ENCODE data around the gene LPAR1. TPM values are rescaled to one million over a fixed set of nuclear protein-coding genes. Genes with fewer than 3 reads are reported as not detected.

The LPAR1 gene
- total RNA-seq, 1 donor from 2014 or later = 23.2 TPM

- no peak for ATAC-seq
- TF ChIP-seq CTCF (IDR thresholded peaks at IDR 0.05) = no peak
- H3K4me3 ChIP-seq = no peak overlapping the region
These were observed 200.8 kb downstream of the LPAR1 start for GRCh38 chr9:110837401-110838005.

GRCh38 chr9:110835859-110836271 lies 202.4 kb downstream of the LPAR1 start:
- Histone ChIP-seq H3K27ac (no peak overlapping the region), H3K4me1 (no peaks in the 10 kb centered on the region), H3K27me3 (ENCODE audit: low read depth) (no peaks in the 10 kb centered on the region), H3K4me3 (no peak overlapping the region), H3K36me3 (no peaks in the 10 kb centered on the region), H3K9me3 (no peaks in the 10 kb centered on the region)
- ATAC-seq = no peak
- no peak for TF ChIP-seq CTCF (IDR thresholded peaks at IDR 0.05)
- DNase-seq = no peak
- intact Hi-C loops (cut with DNase I) = no loop called here

More at GRCh38 chr9:110837401-110838005, 200.8 kb downstream of the LPAR1 start:
- H3K27ac ChIP-seq = no peak overlapping the region
- H3K9me3 ChIP-seq = no peaks in the 10 kb centered on the region
- no peak for DNase-seq
- intact Hi-C loops (cut with DNase I) = no loop called here
- H3K36me3 ChIP-seq = no peaks in the 10 kb centered on the region
- no peaks in the 10 kb centered on the region for H3K27me3 ChIP-seq (ENCODE audit: low read depth)
- H3K4me1 ChIP-seq = no peaks in the 10 kb centered on the region

GRCh38 chr9:110835404-110835803 lies 202.9 kb downstream of the LPAR1 start:
- Histone ChIP-seq H3K4me1 (no peaks in the 10 kb centered on the region), H3K27ac (no peak overlapping the region), H3K9me3 (no peaks in the 10 kb centered on the region), H3K4me3 (no peak overlapping the region), H3K27me3 (ENCODE audit: low read depth) (no peaks in the 10 kb centered on the region), H3K36me3 (no peaks in the 10 kb centered on the region)
- DNase-seq = no peak
- no peak for ATAC-seq
- no peak for TF ChIP-seq CTCF (IDR thresholded peaks at IDR 0.05)
- intact Hi-C loops (cut with DNase I) = no loop called here

GRCh38 chr9:110832926-110833325 lies 205.3 kb downstream of the LPAR1 start:
- no peak for TF ChIP-seq CTCF (IDR thresholded peaks at IDR 0.05)
- no peaks in the 10 kb centered on the region for H3K4me1 ChIP-seq
- no peak overlapping the region for H3K27ac ChIP-seq
- DNase-seq = no peak
- no peak overlapping the region for H3K4me3 ChIP-seq
- intact Hi-C loops (cut with DNase I) = no loop called here
- no peaks in the 10 kb centered on the region for H3K36me3 ChIP-seq
- H3K27me3 ChIP-seq (ENCODE audit: low read depth) = no peaks in the 10 kb centered on the region
- ATAC-seq = no peak
- no peaks in the 10 kb centered on the region for H3K9me3 ChIP-seq

GRCh38 chr9:110830495-110830894 lies 207.8 kb downstream of the LPAR1 start:
- ATAC-seq = no peak
- H3K27ac ChIP-seq = no peak overlapping the region
- no peak overlapping the region for H3K4me3 ChIP-seq
- intact Hi-C loops (cut with DNase I) = no loop called here
- no peaks in the 10 kb centered on the region for H3K27me3 ChIP-seq (ENCODE audit: low read depth)
- no peaks in the 10 kb centered on the region for H3K36me3 ChIP-seq
- H3K4me1 ChIP-seq = no peaks in the 10 kb centered on the region
- no peaks in the 10 kb centered on the region for H3K9me3 ChIP-seq
- DNase-seq = no peak
- TF ChIP-seq CTCF (IDR thresholded peaks at IDR 0.05) = no peak

Data from lower lobe of right lung (tissue), 2 donors.